ENCODE results near the gene ZNF536.

- no peak for TF ChIP-seq CTCF (IDR thresholded peaks at IDR 0.05; ENCODE audit: extremely low read depth in 1 of 2, insufficient read depth in 1 of 2, low read depth in 1 of 2, low read length in 2 of 2)
- no peak for TF ChIP-seq POLR2A (IDR thresholded peaks at IDR 0.05; ENCODE audit: low read depth, low read length)
- no peak for TF ChIP-seq POLR2AphosphoS5 (IDR thresholded peaks at IDR 0.05; ENCODE audit: insufficient read depth, low read depth, low read length)
- TF ChIP-seq EZH2 (IDR thresholded peaks at IDR 0.05; ENCODE audit: borderline replicate concordance, low read depth, low read length, severe bottlenecking), result no peak
- no peak for TF ChIP-seq JUN (IDR thresholded peaks at IDR 0.05; ENCODE audit: borderline replicate concordance, insufficient read depth, insufficient read length, low read depth)
- no peak for TF ChIP-seq MYC (IDR thresholded peaks at IDR 0.05; ENCODE audit: low read depth, low read length)
- no peak for TF ChIP-seq GATA2 (IDR thresholded peaks at IDR 0.05; ENCODE audit: insufficient read depth, insufficient read length, low read depth, low read length)
- TF ChIP-seq MAX (IDR thresholded peaks at IDR 0.05; ENCODE audit: insufficient read depth, insufficient read length), result no peak
Observed at GRCh38 chr19:30353394-30353945, 18.7 kb upstream of the ZNF536 start.
